Lung (tissue), 12 donors: Measurements from ENCODE around the gene SF3B6. TPM values are rescaled to one million over a fixed set of nuclear protein-coding genes. Genes with fewer than 3 reads are reported as not detected.

Source experiments
- ATAC-seq: fragments of 200-7000 bp; cut with Tn5 transposase; one replicate; pipeline ENCODE4 v1.9.1; 2020; ENCODE audit warnings: moderate number of reproducible peaks; ENCODE audit not compliant: insufficient read depth, low FRiP score
- DNase-seq, 3 donors: peaks; one replicate each; pipeline ENCODE4 v3.0.0-alpha.2; 2013 to 2017
- H3K27ac ChIP-seq, 2 donors: one replicate each; pipeline ENCODE4 v1.5.1; 2013; ENCODE audit warnings: mild to moderate bottlenecking in 2 of 2, moderate library complexity in 2 of 2, control low read depth in 1 of 2, inconsistent platforms in 1 of 2, low read depth in 1 of 2, low read length in 1 of 2
- H3K27me3 ChIP-seq, 3 donors: one replicate each; pipeline ENCODE4 v1.5.1; 2013; ENCODE audit warnings: low read length in 2 of 3; ENCODE audit not compliant: control insufficient read depth in 3 of 3, insufficient read depth in 3 of 3
- H3K36me3 ChIP-seq, 4 donors: one replicate each; pipeline ENCODE4 v1.5.1; 2013; ENCODE audit warnings: low read length in 4 of 4, mild to moderate bottlenecking in 1 of 4, moderate library complexity in 1 of 4; ENCODE audit not compliant: control insufficient read depth in 4 of 4, insufficient read depth in 4 of 4
- H3K4me1 ChIP-seq, 5 donors: one replicate each; pipeline ENCODE4 v1.5.1; 2013; ENCODE audit warnings: low read length in 5 of 5, mild to moderate bottlenecking in 2 of 5, moderate library complexity in 1 of 5; ENCODE audit not compliant: control insufficient read depth in 5 of 5, insufficient read depth in 5 of 5
- H3K4me3 ChIP-seq: one replicate; pipeline ENCODE4 v1.5.1; 2013; ENCODE audit warnings: mild to moderate bottlenecking, control low read depth, moderate library complexity
- H3K9ac ChIP-seq, 2 donors: one replicate each; pipeline ENCODE4 v1.5.1; 2013; ENCODE audit warnings: low read length in 2 of 2, control low read depth in 1 of 2; ENCODE audit not compliant: insufficient read depth in 1 of 2
- H3K9me3 ChIP-seq, 4 donors: one replicate each; pipeline ENCODE4 v1.5.1; 2013; ENCODE audit warnings: low read length in 3 of 4, mild to moderate bottlenecking in 1 of 4, moderate library complexity in 1 of 4; ENCODE audit not compliant: control insufficient read depth in 4 of 4, insufficient read depth in 3 of 4
- CTCF ChIP-seq: IDR thresholded peaks from 2 replicates; pipeline ENCODE4 v1.5.1; 2012; ENCODE audit warnings: mild to moderate bottlenecking; ENCODE audit errors: control extremely low read depth, extremely low read depth
- WGBS, 2 donors: extraction: QIAGEN DNeasy Blood & Tissue Kit; methylation state at CpG; one replicate each; pipeline ENCODE4 v1.1.7; 2013; 5-methylcytosine and 5-hydroxymethylcytosine counted together
- polyA plus RNA-seq, 2 donors: library from polyadenylated mRNA; stranded (reverse); fragments of 200-250 nt; gene quantifications; one replicate each; pipeline ENCODE4 v1.2.1, GENCODE V29; 2013
- total RNA-seq, 2 donors: library from RNA; depleted of rRNA in 1 of 2; stranded (reverse); fragments of >200 nt in 1 of 2; gene quantifications; one replicate each; pipeline ENCODE4 v1.2.1, GENCODE V29; 2014 to 2021
- donor health status: control.
- donor health status: control.
- donor health status: Bipolar disorder and iron deficiency.
- donor health status: healthy.
- donor health status: DM: yes; HTN: yes; CAD: no.

The SF3B6 gene
- total and polyA plus RNA-seq, 4 donors = 56.1 to 148 (median 111) TPM

DNA sequence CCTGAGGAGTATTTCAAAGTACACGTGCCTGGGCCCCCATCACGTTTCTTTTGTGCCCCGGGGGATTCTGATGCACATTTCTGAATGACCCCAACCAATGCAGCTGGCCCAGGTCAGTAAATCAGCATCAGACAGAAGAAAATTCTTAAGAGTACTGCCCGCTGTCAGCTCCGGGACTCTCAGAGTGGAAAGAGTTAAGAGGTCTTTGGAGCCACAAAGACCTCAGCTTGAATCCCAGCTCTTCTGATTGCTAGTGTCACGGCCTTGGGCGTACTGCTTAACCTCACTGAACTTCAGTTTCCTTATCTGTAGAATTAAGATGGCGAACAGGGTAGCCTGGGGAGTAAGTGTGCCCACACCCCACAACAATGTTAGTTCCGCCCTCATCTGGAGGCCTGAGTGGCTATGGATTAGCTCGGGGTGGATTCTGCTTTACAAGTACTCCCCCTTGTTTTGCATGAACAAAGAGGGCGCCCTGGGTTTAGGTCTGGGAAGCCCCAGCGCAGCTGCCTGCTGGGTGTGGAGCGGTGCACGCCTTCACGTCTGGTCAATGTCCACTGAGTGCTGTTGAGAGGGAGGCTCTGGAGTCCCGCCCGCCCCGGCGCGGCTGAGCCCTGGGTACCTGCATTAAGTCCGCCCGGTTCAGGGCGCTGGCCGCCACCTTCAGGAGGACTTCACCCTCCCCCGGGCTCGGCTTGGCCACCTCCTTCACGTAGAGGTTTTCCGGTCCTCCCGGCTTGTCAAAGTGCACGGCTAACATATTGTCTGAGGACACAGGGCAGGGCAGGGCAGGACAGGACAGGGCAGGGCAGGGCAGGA lies 7.7 kb upstream of the SF3B6 start:
- H3K36me3 ChIP-seq = peaks cover 5 to 28% (median 19%) of the 10 kb centered on the region in 4 donors

DNA sequence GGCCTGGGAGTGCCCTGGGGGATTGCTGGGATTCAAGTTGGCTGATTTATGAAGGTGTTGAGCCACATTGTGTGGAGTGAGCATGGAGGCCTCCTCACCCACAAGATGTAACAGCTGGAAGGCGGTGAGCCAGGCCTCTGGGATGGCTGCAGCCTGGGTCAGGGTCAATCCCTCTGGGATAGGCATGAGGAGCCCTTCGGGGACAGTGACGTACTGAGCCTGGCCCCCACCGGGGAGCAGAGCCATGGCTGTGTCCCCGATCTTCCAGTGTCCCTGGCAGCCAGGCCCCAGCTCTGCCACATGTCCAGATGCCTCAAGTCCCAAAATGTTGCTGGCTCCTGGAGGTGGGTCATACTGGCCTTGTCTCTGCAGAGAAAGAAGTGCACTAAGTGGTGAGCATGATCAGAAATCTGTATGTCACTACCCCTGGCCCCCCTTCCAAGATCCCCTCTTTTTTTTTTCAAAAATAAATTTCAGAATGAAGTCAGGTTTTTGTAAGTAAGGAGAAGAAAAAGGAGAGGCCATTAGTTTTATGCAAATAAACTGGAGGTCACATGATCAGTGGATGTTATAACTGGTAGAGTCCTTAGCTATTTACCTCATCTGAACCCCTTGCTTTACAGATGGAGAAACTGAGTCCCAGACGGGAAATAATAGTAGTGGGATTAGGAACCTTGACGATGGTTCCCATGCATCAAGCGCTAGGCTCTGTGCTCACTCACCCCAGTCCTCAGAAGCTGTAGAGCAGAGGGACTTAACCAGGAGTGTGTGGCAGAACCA lies 6.9 kb upstream of the SF3B6 start:
- H3K27ac ChIP-seq = peak overlapping the region; percentile 88 to 92
- ATAC-seq = no peak
- H3K27me3 ChIP-seq = no peaks in the 10 kb centered on the region
- H3K9ac ChIP-seq = peak overlapping the region; percentile 55 to 77
- H3K36me3 ChIP-seq = peaks cover 5 to 26% (median 18%) of the 10 kb centered on the region in 4 donors
- H3K4me1 ChIP-seq = peaks cover 0 to 19% (median 5%) of the 10 kb centered on the region in 5 donors
- DNase-seq = peak in 1 of 3 donors; percentile 9
- no peak for TF ChIP-seq CTCF
- no peak overlapping the region for H3K4me3 ChIP-seq
- 90 to 93% methylated on average over 8 of the region's 8 CpGs for WGBS, 2 donors
- H3K9me3 ChIP-seq = no peaks in the 10 kb centered on the region

More for the DNA sequence above, 7.7 kb upstream of the SF3B6 start:
- H3K27me3 ChIP-seq = no peaks in the 10 kb centered on the region
- peak overlapping the region; percentile 88 to 92 for H3K27ac ChIP-seq
- peak; percentile 68 for ATAC-seq
- 9 to 11% methylated on average over 30 of the region's 30 CpGs for WGBS, 2 donors
- H3K9me3 ChIP-seq = no peaks in the 10 kb centered on the region
- peak overlapping the region; percentile 55 to 77 for H3K9ac ChIP-seq
- H3K4me1 ChIP-seq = peaks cover 0 to 19% (median 5%) of the 10 kb centered on the region in 5 donors
- no peak for TF ChIP-seq CTCF
- peak; percentile 88 to 93 (median 92) for DNase-seq
- peak overlapping the region; percentile 36 for H3K4me3 ChIP-seq

DNA sequence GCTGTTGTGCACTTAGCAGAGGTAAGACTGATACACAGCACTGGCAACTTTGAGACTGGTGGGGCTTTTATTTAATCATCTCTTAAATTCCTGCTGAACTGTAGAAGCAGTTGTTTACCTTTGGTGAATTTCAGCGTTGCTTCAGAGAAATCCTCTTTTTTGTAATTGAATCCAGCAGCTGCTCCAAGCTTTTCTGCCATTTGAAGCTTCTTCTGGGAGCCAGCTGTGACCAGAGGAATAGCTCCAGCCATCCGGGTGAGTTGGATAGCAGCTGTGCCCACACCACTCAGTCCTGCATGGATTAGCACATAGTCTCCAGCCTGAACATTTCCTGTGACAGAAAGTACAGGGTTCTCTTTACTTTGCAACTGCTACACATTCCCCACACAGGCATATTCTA lies 4.6 kb upstream of the SF3B6 start:
- 72 to 80% methylated on average over 2 of the region's 2 CpGs for WGBS, 2 donors
- DNase-seq = peak in 2 of 3 donors; percentile 19 to 21
- peaks cover 0 to 30% (median 5%) of the 10 kb centered on the region in 5 donors for H3K4me1 ChIP-seq
- no peak overlapping the region for H3K27ac ChIP-seq
- H3K27me3 ChIP-seq = no peaks in the 10 kb centered on the region
- peaks cover 5 to 25% (median 17%) of the 10 kb centered on the region in 4 donors for H3K36me3 ChIP-seq
- H3K9ac ChIP-seq = no peak overlapping the region
- no peaks in the 10 kb centered on the region for H3K9me3 ChIP-seq
- TF ChIP-seq CTCF = no peak
- ATAC-seq = no peak
- H3K4me3 ChIP-seq = no peak overlapping the region
